GM12892 (cell line): Measurements from ENCODE around the gene ZBTB16.

Experiments used
- DNase-seq: peaks from one replicate; pipeline ENCODE4 v3.0.0; 2011; ENCODE audit not compliant: insufficient read length
- FAIRE-seq: peaks from 2 replicates; lab custom pipeline; 2011; peaks lifted over from hg19 to GRCh38; lab: Jason Lieb, UNC
- POLR2A ChIP-seq: IDR thresholded peaks from 2 replicates; pipeline ENCODE4 v1.6.1; 2011; ENCODE audit warnings: low read depth, low read length, control low read depth
- POLR2AphosphoS5 ChIP-seq: IDR thresholded peaks from 2 replicates; pipeline ENCODE4 v1.6.1; 2011; ENCODE audit warnings: low read depth, low read length, control low read depth
- TAF1 ChIP-seq: IDR thresholded peaks from 2 replicates; pipeline ENCODE4 v1.6.1; 2011; ENCODE audit warnings: low read depth, mild to moderate bottlenecking, control low read depth, low read length, borderline replicate concordance

The ZBTB16 gene

GRCh38 chr11:114162719-114163123 is 103.2 kb downstream of the ZBTB16 start:
- TF ChIP-seq TAF1 (no peak), POLR2AphosphoS5 (no peak), POLR2A (no peak)
- FAIRE-seq: no peak
- DNase-seq: no peak

- TF ChIP-seq TAF1: no peak
- no peak for TF ChIP-seq POLR2A
- no peak for TF ChIP-seq POLR2AphosphoS5
- FAIRE-seq: no peak
- DNase-seq: no peak
These were observed 103.7 kb downstream of the ZBTB16 start for GRCh38 chr11:114163229-114163631.

- FAIRE-seq (no peak), DNase-seq (no peak)
- TF ChIP-seq POLR2AphosphoS5: no peak
- no peak for TF ChIP-seq POLR2A
- no peak for TF ChIP-seq TAF1
These were observed 104.4 kb downstream of the ZBTB16 start for GRCh38 chr11:114163830-114164401.

- TF ChIP-seq TAF1 (no peak), POLR2AphosphoS5 (no peak)
- FAIRE-seq (no peak), DNase-seq (no peak)
These were observed 105.0 kb downstream of the ZBTB16 start for GRCh38 chr11:114164546-114164945.

GRCh38 chr11:114165326-114166230 is 106.1 kb downstream of the ZBTB16 start:
- FAIRE-seq: no peak
- DNase-seq: no peak
- TF ChIP-seq POLR2A: no peak
- no peak for TF ChIP-seq POLR2AphosphoS5
- no peak for TF ChIP-seq TAF1

GRCh38 chr11:114166362-114166761 is 106.9 kb downstream of the ZBTB16 start:
- no peak for TF ChIP-seq POLR2A
- no peak for TF ChIP-seq TAF1
- TF ChIP-seq POLR2AphosphoS5: no peak
- DNase-seq: no peak
- FAIRE-seq: no peak

- FAIRE-seq: no peak
- TF ChIP-seq TAF1 (no peak), POLR2AphosphoS5 (no peak), POLR2A (no peak)
- DNase-seq: no peak
These were observed 107.4 kb downstream of the ZBTB16 start for GRCh38 chr11:114166897-114167323.

GRCh38 chr11:114167355-114167754 is 107.8 kb downstream of the ZBTB16 start:
- no peak for FAIRE-seq
- no peak for DNase-seq
- TF ChIP-seq POLR2A: no peak
- no peak for TF ChIP-seq POLR2AphosphoS5
- TF ChIP-seq TAF1: no peak

GRCh38 chr11:114167771-114168448 is 108.4 kb downstream of the ZBTB16 start:
- FAIRE-seq (no peak), DNase-seq (no peak)
- no peak for TF ChIP-seq POLR2AphosphoS5
- TF ChIP-seq POLR2A: no peak

GRCh38 chr11:114168691-114169090 is 109.2 kb downstream of the ZBTB16 start:
- no peak for FAIRE-seq
- no peak for DNase-seq
- TF ChIP-seq TAF1: no peak
- TF ChIP-seq POLR2A: no peak
- no peak for TF ChIP-seq POLR2AphosphoS5

GRCh38 chr11:114169321-114169749 is 109.8 kb downstream of the ZBTB16 start:
- TF ChIP-seq POLR2AphosphoS5: no peak
- no peak for TF ChIP-seq TAF1
- no peak for TF ChIP-seq POLR2A
- no peak for FAIRE-seq
- no peak for DNase-seq

GRCh38 chr11:114169821-114170220 is 110.3 kb downstream of the ZBTB16 start:
- FAIRE-seq (no peak), DNase-seq (no peak)
- TF ChIP-seq POLR2A: no peak
- no peak for TF ChIP-seq TAF1
- no peak for TF ChIP-seq POLR2AphosphoS5

- FAIRE-seq: no peak
- TF ChIP-seq TAF1 (no peak), POLR2AphosphoS5 (no peak), POLR2A (no peak)
- DNase-seq: no peak
These were observed 110.7 kb downstream of the ZBTB16 start for GRCh38 chr11:114170226-114170625.
